ENCODE results near the gene ATP6V0E1. TPM values are rescaled to one million over a fixed set of nuclear protein-coding genes. Genes with fewer than 3 reads are reported as not detected.

The ATP6V0E1 gene
- total and polyA plus RNA-seq, 2 of the 8 experiments (the other 6 are each of a cell fraction or from before 2014, with no cell fraction given) = 108 to 134 TPM

DNA sequence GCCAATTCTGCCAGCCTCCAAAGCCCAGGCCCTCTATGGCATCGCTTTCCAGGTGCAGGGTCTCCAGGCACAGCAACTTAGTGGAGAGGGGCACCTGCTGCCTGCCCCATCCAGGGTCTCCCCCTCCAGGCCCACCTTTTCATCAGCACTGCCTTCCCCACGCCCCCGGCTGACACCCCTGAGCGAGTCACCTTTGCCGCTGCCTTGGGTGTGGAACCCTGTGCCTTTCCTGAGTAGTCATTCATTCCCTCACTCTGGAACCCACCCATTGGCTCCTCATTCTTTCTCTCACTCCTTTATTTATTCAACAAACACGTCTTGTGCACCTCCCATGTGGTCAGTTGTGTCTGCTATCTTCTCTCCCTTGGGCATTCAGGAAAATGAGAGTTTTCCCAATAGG, 38.8 kb upstream of the ATP6V0E1 start:
- no peak overlapping the region for H3K4me2 ChIP-seq (ENCODE audit: insufficient read depth in 1 of 2, low read depth in 2 of 2, low read length in 2 of 2)
- WGBS, 2 experiments (ENCODE audit: extremely low coverage in 1 of 2, insufficient coverage in 1 of 2, insufficient read length in 1 of 2, insufficient replicate concordance in 2 of 2, low coverage in 1 of 2, low lambda C conversion rate in 2 of 2, missing lambda C conversion rate in 1 of 2) = 91% methylated on average over 6 of the region's 6 CpGs; no CpG with 5 or more reads in 1 of the 2 experiments
- no peak overlapping the region for H4K91ac ChIP-seq (replicated peaks; ENCODE audit: insufficient read length, low read length)
- H2AFZ ChIP-seq (ENCODE audit: low read length) = no peak overlapping the region
- no peak overlapping the region for H2BK12ac ChIP-seq (ENCODE audit: low read depth, low read length)
- H3K4me3 ChIP-seq (ENCODE audit: extremely low read depth in 1 of 4, insufficient read depth in 2 of 4, low read depth in 3 of 4, low read length in 4 of 4) = no peak overlapping the region
- no peak overlapping the region for H3K27ac ChIP-seq (ENCODE audit: low read depth, low read length)
- peaks cover 4 to 15% (median 9%) of the 10 kb centered on the region in 4 experiments; a peak in 5 of 7 replicates for H3K4me1 ChIP-seq (replicated peaks in 1 of 4; ENCODE audit: control insufficient read depth in 3 of 4, insufficient read depth in 4 of 4, low read length in 3 of 4)
- H3K56ac ChIP-seq (replicated peaks; ENCODE audit: insufficient read length, low read depth, low read length) = no peak overlapping the region
- TF ChIP-seq RAD21 (IDR thresholded peaks at IDR 0.05 in 1 of 2, conservative IDR thresholded peaks at IDR 0.05 in 1 of 2; ENCODE audit: low read depth in 2 of 2, low read length in 2 of 2) (no peak), EGR1 (IDR thresholded peaks at IDR 0.05; ENCODE audit: borderline replicate concordance, low read depth, low read length) (no peak), GTF2F1 (IDR thresholded peaks at IDR 0.05; ENCODE audit: borderline replicate concordance, low read depth, low read length) (no peak), KDM4A (IDR thresholded peaks at IDR 0.05; ENCODE audit: low read depth, low read length, severe bottlenecking) (no peak)
- TF ChIP-seq, protein P1, sequence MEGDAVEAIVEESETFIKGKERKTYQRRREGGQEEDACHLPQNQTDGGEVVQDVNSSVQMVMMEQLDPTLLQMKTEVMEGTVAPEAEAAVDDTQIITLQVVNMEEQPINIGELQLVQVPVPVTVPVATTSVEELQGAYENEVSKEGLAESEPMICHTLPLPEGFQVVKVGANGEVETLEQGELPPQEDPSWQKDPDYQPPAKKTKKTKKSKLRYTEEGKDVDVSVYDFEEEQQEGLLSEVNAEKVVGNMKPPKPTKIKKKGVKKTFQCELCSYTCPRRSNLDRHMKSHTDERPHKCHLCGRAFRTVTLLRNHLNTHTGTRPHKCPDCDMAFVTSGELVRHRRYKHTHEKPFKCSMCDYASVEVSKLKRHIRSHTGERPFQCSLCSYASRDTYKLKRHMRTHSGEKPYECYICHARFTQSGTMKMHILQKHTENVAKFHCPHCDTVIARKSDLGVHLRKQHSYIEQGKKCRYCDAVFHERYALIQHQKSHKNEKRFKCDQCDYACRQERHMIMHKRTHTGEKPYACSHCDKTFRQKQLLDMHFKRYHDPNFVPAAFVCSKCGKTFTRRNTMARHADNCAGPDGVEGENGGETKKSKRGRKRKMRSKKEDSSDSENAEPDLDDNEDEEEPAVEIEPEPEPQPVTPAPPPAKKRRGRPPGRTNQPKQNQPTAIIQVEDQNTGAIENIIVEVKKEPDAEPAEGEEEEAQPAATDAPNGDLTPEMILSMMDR (IDR thresholded peaks at IDR 0.05; ENCODE audit: control extremely low read depth in 1 of 3, insufficient read depth in 1 of 3, low read depth in 1 of 3, low read length in 3 of 3) = no peak
- H3K14ac ChIP-seq (ENCODE audit: insufficient read length) = no peak overlapping the region
- no peak overlapping the region for H2AK5ac ChIP-seq (ENCODE audit: low read depth, low read length)
- H3K79me2 ChIP-seq (ENCODE audit: control insufficient read depth in 1 of 2, insufficient read depth in 2 of 2, low read length in 2 of 2) = no peaks in the 10 kb centered on the region
- H3K4ac ChIP-seq (replicated peaks; ENCODE audit: insufficient read length, low read depth, low read length) = no peak overlapping the region
- H2BK120ac ChIP-seq (replicated peaks; ENCODE audit: low read depth, low read length) = no peak overlapping the region
- peaks cover 1 to 8% of the 10 kb centered on the region in 2 experiments for H4K20me1 ChIP-seq (replicated peaks in 1 of 2; ENCODE audit: control insufficient read depth in 1 of 2, insufficient read depth in 2 of 2, low read length in 2 of 2)
- no peak overlapping the region for H2BK20ac ChIP-seq (ENCODE audit: low read length)
- peaks cover 0 to 13% (median 4%) of the 10 kb centered on the region in 4 experiments; a peak in 3 of 8 replicates for H3K36me3 ChIP-seq (ENCODE audit: control insufficient read depth in 2 of 4, insufficient read depth in 4 of 4, low read length in 3 of 4)
- no peaks in the 10 kb centered on the region; a peak in 2 of 7 replicates for H3K27me3 ChIP-seq (replicated peaks in 1 of 4; ENCODE audit: control insufficient read depth in 3 of 4, extremely low read depth in 1 of 4, insufficient read depth in 3 of 4, low read length in 3 of 4)
- H4K5ac ChIP-seq (ENCODE audit: insufficient read length, low read depth, low read length) = no peak overlapping the region
- ChIA-PET CTCF (ENCODE audit: partially characterized antibody) (interaction anchor here (0.6 to 1.2 kb wide), 4 partner anchors 11 to 237 kb away, joined by 3 to 4 read pairs (median 3); no protein-coding TSS in a partner anchor), POLR2A (ENCODE audit: partially characterized antibody) (interaction anchor here (1.1 kb wide), 1 partner anchor 14 kb away, joined by 5 read pairs; no protein-coding TSS in a partner anchor)
- H4K8ac ChIP-seq (ENCODE audit: extremely low read depth, insufficient read depth, low read length) = no peak overlapping the region
- H3K9ac ChIP-seq (replicated peaks in 1 of 4; ENCODE audit: extremely low read depth in 1 of 4, low read depth in 3 of 4, low read length in 3 of 4) = no peak overlapping the region
- H2BK15ac ChIP-seq (ENCODE audit: low read length) = no peak overlapping the region
- no peaks in the 10 kb centered on the region for H3K23me2 ChIP-seq (ENCODE audit: low read depth, low read length)
- FAIRE-seq (no peak), DNase-seq (ENCODE audit: low read depth in 1 of 2, low spot score in 2 of 2) (no peak)
- no peak overlapping the region for H2BK5ac ChIP-seq (ENCODE audit: low read depth, low read length)
- no peaks in the 10 kb centered on the region for H3K79me1 ChIP-seq (ENCODE audit: low read depth, low read length)
- no peak overlapping the region for H3K18ac ChIP-seq (ENCODE audit: extremely low read depth, low read length)
- no peaks in the 10 kb centered on the region for H3K9me3 ChIP-seq (ENCODE audit: insufficient read depth in 2 of 2, low read depth in 1 of 2, low read length in 1 of 2)
- H3K23ac ChIP-seq (ENCODE audit: insufficient read length) = no peak overlapping the region
